Measurements from ENCODE around the gene FOXP1.

DNA sequence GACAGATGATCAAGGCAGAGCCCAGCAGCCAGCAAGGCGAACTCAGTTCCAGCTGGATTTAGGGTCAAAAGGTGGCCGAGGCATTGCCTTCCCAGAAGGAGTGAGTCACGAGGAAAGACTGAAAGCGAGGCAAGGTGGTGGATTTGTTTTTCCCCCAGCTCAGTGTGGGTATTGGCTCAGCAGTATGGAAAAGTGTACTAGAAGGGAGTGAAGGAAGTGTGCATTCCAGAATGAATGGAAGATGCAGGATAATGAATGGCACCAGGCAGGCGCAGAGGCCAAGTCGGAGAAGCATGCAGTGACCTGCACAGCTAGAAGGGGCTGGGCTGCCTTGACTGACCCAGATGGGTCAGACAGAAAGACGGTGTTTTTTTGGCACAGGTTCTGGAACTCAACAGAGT is 46.3 kb downstream of the FOXP1 start:
- TF ChIP-seq, protein P1, sequence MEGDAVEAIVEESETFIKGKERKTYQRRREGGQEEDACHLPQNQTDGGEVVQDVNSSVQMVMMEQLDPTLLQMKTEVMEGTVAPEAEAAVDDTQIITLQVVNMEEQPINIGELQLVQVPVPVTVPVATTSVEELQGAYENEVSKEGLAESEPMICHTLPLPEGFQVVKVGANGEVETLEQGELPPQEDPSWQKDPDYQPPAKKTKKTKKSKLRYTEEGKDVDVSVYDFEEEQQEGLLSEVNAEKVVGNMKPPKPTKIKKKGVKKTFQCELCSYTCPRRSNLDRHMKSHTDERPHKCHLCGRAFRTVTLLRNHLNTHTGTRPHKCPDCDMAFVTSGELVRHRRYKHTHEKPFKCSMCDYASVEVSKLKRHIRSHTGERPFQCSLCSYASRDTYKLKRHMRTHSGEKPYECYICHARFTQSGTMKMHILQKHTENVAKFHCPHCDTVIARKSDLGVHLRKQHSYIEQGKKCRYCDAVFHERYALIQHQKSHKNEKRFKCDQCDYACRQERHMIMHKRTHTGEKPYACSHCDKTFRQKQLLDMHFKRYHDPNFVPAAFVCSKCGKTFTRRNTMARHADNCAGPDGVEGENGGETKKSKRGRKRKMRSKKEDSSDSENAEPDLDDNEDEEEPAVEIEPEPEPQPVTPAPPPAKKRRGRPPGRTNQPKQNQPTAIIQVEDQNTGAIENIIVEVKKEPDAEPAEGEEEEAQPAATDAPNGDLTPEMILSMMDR (IDR thresholded peaks at IDR 0.05; ENCODE audit: poor library complexity, severe bottlenecking): no peak
- no peak for TF ChIP-seq EP300 (conservative IDR thresholded peaks at IDR 0.05; ENCODE audit: poor library complexity, severe bottlenecking)
- no peak for TF ChIP-seq TAF1 (IDR thresholded peaks at IDR 0.05; ENCODE audit: low read depth)
- TF ChIP-seq RAD21 (conservative IDR thresholded peaks at IDR 0.05): no peak
- no peak for TF ChIP-seq EZH2 (IDR thresholded peaks at IDR 0.05; ENCODE audit: borderline replicate concordance, insufficient read depth, low read length, poor library complexity, severe bottlenecking)
- no peak for TF ChIP-seq POLR2AphosphoS5 (IDR thresholded peaks at IDR 0.05)
- TF ChIP-seq SMC3 (conservative IDR thresholded peaks at IDR 0.05; ENCODE audit: poor library complexity): no peak
- TF ChIP-seq, protein P2, sequence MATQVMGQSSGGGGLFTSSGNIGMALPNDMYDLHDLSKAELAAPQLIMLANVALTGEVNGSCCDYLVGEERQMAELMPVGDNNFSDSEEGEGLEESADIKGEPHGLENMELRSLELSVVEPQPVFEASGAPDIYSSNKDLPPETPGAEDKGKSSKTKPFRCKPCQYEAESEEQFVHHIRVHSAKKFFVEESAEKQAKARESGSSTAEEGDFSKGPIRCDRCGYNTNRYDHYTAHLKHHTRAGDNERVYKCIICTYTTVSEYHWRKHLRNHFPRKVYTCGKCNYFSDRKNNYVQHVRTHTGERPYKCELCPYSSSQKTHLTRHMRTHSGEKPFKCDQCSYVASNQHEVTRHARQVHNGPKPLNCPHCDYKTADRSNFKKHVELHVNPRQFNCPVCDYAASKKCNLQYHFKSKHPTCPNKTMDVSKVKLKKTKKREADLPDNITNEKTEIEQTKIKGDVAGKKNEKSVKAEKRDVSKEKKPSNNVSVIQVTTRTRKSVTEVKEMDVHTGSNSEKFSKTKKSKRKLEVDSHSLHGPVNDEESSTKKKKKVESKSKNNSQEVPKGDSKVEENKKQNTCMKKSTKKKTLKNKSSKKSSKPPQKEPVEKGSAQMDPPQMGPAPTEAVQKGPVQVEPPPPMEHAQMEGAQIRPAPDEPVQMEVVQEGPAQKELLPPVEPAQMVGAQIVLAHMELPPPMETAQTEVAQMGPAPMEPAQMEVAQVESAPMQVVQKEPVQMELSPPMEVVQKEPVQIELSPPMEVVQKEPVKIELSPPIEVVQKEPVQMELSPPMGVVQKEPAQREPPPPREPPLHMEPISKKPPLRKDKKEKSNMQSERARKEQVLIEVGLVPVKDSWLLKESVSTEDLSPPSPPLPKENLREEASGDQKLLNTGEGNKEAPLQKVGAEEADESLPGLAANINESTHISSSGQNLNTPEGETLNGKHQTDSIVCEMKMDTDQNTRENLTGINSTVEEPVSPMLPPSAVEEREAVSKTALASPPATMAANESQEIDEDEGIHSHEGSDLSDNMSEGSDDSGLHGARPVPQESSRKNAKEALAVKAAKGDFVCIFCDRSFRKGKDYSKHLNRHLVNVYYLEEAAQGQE (IDR thresholded peaks at IDR 0.05; ENCODE audit: borderline replicate concordance): no peak
